LNCaP clone FGC (cell line): ENCODE results near the gene TSPAN32.

Experiments
- DNase-seq: peaks from one replicate; pipeline ENCODE4 v3.0.0-alpha.2; 2011; ENCODE audit warnings: low read depth
- H3K4me3 ChIP-seq: 2 replicates; pipeline ENCODE4 v1.5.1; 2011; ENCODE audit warnings: mild to moderate bottlenecking, low read depth, low read length, control low read depth
- TF ChIP-seq, protein P1 (sequence below): IDR thresholded peaks from 2 replicates; pipeline ENCODE4 v1.5.1; 2012; ENCODE audit warnings: mild to moderate bottlenecking; ENCODE audit not compliant: control insufficient read depth, insufficient read depth; ENCODE audit errors: extremely low read depth

TSPAN32 gene

DNA sequence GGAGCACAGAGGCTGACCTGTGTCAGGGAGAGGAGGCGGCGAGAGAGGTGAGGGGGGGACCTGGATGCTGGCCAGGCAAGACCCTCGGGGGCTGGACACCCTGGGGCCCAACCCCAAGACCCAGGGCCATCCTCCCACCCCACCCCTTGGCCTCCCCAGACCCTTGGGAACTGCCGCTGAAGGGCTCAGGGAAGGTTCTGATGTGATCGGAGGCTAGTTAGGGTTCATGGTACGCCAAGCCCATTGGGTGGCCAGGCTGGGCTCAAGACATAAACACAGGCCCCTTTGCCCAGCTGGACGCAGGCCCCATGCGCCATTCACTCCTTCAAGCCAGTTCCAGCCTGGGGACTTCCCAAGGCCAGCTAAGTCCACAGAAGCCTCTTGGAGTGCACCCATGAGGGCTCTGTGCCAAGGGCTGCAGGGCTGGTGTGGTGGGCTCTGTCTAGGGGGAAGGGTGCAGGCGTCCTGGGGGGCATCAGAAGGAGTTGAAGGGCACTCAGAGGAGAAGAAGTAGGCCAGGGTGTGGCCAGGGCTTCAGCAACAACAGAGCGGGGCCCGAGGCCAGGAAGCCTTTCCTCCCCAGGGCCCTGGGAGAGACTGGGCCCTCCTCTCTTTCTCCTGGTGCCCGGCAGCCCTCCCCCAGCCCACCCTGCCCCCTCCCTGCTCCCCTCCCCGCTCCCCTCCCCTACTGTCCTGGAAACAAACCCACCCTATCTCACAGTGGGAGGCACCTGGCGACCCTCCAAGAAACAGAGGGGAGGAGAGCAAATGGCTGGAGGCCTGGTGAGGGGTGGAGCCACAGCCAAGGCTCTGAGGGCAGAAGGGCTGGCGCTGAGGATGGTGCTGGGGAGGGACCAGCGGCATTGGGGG is 12.9 kb downstream of the TSPAN32 start:
- TF ChIP-seq, protein P1, sequence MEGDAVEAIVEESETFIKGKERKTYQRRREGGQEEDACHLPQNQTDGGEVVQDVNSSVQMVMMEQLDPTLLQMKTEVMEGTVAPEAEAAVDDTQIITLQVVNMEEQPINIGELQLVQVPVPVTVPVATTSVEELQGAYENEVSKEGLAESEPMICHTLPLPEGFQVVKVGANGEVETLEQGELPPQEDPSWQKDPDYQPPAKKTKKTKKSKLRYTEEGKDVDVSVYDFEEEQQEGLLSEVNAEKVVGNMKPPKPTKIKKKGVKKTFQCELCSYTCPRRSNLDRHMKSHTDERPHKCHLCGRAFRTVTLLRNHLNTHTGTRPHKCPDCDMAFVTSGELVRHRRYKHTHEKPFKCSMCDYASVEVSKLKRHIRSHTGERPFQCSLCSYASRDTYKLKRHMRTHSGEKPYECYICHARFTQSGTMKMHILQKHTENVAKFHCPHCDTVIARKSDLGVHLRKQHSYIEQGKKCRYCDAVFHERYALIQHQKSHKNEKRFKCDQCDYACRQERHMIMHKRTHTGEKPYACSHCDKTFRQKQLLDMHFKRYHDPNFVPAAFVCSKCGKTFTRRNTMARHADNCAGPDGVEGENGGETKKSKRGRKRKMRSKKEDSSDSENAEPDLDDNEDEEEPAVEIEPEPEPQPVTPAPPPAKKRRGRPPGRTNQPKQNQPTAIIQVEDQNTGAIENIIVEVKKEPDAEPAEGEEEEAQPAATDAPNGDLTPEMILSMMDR = no peak
- H3K4me3 ChIP-seq = no peak overlapping the region
- DNase-seq = no peak

- TF ChIP-seq, protein P1 = no peak
- no peak overlapping the region for H3K4me3 ChIP-seq
- no peak for DNase-seq
Measured at GRCh38 chr11:2315395-2316168, 13.8 kb downstream of the TSPAN32 start.

DNA sequence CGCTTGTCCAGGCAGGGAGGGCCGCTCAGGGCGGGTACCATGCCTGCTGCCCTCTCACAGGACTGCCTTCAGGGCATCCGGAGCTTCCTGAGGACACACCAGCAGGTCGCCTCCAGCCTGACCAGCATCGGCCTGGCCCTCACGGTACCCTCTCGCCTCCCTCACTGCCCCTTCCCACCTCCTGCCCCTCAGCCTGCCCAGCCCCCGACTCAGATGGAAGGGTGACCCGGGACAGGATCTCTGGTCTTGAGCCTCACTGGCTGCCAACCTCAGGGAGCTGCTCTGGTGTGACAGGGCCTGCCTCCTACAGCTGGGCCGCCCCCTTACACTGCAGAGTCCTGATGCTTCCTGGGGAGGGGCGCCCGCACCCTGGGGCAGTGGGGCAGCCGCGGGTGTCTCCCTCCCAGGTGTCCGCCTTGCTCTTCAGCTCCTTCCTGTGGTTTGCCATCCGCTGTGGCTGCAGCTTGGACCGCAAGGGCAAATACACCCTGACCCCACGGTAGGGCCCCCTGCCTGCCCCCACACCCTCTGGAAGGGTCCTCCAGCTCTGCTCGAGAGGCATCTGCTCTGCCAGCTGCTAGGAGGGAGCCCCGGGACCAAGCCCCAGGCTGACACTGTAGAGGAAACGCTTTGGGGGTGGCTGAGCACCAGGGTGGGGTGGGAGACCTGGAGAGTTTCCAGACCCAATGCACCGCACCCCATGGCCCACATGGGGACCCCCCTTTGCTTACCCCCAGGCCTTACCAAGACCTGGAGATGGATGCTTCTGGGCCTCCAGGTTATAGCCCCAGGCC is 14.6 kb downstream of the TSPAN32 start:
- TF ChIP-seq, protein P1 = no peak
- H3K4me3 ChIP-seq = no peak overlapping the region
- no peak for DNase-seq

GRCh38 chr11:2316963-2317244 is 15.1 kb downstream of the TSPAN32 start:
- no peak for DNase-seq
- TF ChIP-seq, protein P1 = no peak
- H3K4me3 ChIP-seq = no peak overlapping the region

DNA sequence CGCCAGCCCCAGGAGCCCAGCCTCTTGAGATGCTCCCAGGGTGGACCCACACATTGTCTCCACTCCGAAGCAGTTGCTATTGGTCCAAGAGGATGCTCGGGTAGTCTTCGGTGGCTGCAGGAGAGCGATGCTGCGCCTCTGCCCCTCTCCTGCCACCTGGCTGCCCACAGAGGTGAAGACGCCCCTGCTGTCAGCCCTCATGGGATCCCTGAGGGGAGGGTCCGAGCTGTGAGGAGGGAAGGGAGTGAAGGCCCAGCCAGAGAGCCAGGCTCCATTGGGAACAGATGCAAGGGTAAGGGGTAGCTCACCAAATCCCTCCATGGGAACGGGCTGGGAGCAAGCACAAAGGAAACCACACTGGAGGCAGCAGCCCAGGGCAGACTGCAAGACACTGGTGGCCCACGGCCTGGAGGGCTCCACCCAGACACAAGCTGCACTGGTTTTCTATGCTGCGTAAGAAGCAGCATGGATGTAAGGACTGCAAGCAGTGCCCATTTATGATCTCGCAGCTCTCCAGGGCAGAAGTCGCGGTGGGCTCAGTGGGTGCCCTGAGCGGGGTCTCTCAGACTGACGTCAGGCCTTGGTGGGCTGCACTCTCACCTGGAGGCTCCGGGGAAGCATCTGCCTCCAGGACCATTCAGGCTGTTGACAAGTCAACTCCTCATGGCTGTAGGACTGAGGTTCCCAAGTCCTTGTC is 15.7 kb downstream of the TSPAN32 start:
- TF ChIP-seq, protein P1 = no peak
- no peak overlapping the region for H3K4me3 ChIP-seq
- DNase-seq = no peak

- no peak overlapping the region for H3K4me3 ChIP-seq
- TF ChIP-seq, protein P1 = no peak
- DNase-seq = no peak
Measured at GRCh38 chr11:2318123-2318522, 16.3 kb downstream of the TSPAN32 start.
